SU-DHL-6 (cell line): ENCODE results near the gene PTGIR.

Source experiments
- EZH2phosphoT487 ChIP-seq: fragments of 200-600 bp; sonication (generic), shearing (Covaris generic); conservative IDR thresholded peaks from 2 replicates; pipeline ENCODE4 v1.6.1; 2018; ENCODE audit warnings: mild to moderate bottlenecking, antibody characterized with exemption, low read length, moderate library complexity, mixed read lengths
- TF ChIP-seq, protein P1 (sequence below): fragments of 200-600 bp; sonication (generic); IDR thresholded peaks from one replicate; pipeline ENCODE4 v1.5.1; 2017; ENCODE audit warnings: antibody characterized with exemption, mild to moderate bottlenecking, low read length, moderate library complexity; ENCODE audit not compliant: insufficient read depth, poor library complexity, severe bottlenecking

GRCh38 chr19:46613525-46613924, 11.4 kb downstream of the PTGIR start:
- TF ChIP-seq, protein P1, sequence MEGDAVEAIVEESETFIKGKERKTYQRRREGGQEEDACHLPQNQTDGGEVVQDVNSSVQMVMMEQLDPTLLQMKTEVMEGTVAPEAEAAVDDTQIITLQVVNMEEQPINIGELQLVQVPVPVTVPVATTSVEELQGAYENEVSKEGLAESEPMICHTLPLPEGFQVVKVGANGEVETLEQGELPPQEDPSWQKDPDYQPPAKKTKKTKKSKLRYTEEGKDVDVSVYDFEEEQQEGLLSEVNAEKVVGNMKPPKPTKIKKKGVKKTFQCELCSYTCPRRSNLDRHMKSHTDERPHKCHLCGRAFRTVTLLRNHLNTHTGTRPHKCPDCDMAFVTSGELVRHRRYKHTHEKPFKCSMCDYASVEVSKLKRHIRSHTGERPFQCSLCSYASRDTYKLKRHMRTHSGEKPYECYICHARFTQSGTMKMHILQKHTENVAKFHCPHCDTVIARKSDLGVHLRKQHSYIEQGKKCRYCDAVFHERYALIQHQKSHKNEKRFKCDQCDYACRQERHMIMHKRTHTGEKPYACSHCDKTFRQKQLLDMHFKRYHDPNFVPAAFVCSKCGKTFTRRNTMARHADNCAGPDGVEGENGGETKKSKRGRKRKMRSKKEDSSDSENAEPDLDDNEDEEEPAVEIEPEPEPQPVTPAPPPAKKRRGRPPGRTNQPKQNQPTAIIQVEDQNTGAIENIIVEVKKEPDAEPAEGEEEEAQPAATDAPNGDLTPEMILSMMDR, result no peak
- no peak for TF ChIP-seq EZH2phosphoT487
